HepG2 (cell line): ENCODE data around the gene HOXC10.
A peak's percentile ranks its signal among the peaks of the same experiment; 100 is the strongest.

Experiments used
- EZH2 ChIP-seq: conservative IDR thresholded peaks from 2 replicates; pipeline ENCODE4 v1.6.1; 2012; ENCODE audit warnings: mild to moderate bottlenecking, low read depth, low read length, moderate library complexity
- FOSL1 ChIP-seq: sonication (generic); formaldehyde crosslinking; IDR thresholded peaks from 2 replicates; pipeline ENCODE4 v1.9.0; 2021; ENCODE audit warnings: missing genetic modification reagents, borderline replicate concordance
- IKZF5 ChIP-seq: IDR thresholded peaks from 2 replicates; pipeline ENCODE4 v1.6.1; 2018; ENCODE audit warnings: missing genetic modification reagents, mild to moderate bottlenecking, missing compliant biosample characterization
- POLR2A ChIP-seq, 2 experiments: IDR thresholded peaks; 2 replicates each; pipeline ENCODE4 v1.6.1; 2011; ENCODE audit warnings: low read depth in 2 of 2, low read length in 2 of 2, mild to moderate bottlenecking in 1 of 2, moderate library complexity in 1 of 2; ENCODE audit not compliant: insufficient read depth in 1 of 2
- TF ChIP-seq, protein P1 (sequence below): sonication (generic); formaldehyde crosslinking; IDR thresholded peaks from 2 replicates; pipeline ENCODE4 v1.8.1; 2022; ENCODE audit warnings: low read depth, mild to moderate bottlenecking, missing genetic modification reagents

- TF ChIP-seq, protein P1, sequence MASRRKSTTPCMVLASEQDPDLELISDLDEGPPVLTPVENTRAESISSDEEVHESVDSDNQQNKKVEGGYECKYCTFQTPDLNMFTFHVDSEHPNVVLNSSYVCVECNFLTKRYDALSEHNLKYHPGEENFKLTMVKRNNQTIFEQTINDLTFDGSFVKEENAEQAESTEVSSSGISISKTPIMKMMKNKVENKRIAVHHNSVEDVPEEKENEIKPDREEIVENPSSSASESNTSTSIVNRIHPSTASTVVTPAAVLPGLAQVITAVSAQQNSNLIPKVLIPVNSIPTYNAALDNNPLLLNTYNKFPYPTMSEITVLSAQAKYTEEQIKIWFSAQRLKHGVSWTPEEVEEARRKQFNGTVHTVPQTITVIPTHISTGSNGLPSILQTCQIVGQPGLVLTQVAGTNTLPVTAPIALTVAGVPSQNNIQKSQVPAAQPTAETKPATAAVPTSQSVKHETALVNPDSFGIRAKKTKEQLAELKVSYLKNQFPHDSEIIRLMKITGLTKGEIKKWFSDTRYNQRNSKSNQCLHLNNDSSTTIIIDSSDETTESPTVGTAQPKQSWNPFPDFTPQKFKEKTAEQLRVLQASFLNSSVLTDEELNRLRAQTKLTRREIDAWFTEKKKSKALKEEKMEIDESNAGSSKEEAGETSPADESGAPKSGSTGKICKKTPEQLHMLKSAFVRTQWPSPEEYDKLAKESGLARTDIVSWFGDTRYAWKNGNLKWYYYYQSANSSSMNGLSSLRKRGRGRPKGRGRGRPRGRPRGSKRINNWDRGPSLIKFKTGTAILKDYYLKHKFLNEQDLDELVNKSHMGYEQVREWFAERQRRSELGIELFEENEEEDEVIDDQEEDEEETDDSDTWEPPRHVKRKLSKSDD (CRISPR knock-in tag) = no peak
- TF ChIP-seq IKZF5 (CRISPR knock-in tag) = no peak
- 0 out of 2 replicates have a peak, but pooled peaks have one; percentile 18 for TF ChIP-seq EZH2
- TF ChIP-seq FOSL1 (CRISPR knock-in tag) = no peak
- TF ChIP-seq POLR2A (IDR thresholded peaks at IDR 0.05; ENCODE audit: insufficient read depth in 1 of 2, low read depth in 2 of 2, low read length in 2 of 2) = no peak
These were observed 49.3 kb upstream of the HOXC10 start for GRCh38 chr12:53935383-53936341.
